Measurements from ENCODE around the gene RPS15.

Gene RPS15

DNA sequence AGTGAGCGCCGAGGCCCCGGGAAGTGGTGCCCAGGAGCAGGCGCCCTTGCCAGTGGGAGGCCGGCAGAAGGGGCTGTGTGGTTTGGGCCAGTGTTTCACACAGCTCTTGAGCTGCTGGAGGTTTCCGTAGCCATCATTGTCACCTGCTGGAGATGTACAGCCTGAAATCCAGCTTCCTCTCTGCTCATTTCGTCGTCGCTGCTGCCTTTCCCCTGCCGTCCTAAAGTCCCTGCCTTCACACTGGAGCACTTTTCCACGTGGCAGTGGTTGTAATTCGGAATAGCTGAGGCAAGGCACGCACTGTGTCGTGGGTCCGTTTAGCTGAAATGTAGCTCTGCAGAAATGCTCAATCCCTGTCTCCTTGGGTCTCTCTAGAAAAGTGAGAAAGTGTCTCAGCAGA is 17.6 kb upstream of the RPS15 start:
- DNase-seq = no peak

DNA sequence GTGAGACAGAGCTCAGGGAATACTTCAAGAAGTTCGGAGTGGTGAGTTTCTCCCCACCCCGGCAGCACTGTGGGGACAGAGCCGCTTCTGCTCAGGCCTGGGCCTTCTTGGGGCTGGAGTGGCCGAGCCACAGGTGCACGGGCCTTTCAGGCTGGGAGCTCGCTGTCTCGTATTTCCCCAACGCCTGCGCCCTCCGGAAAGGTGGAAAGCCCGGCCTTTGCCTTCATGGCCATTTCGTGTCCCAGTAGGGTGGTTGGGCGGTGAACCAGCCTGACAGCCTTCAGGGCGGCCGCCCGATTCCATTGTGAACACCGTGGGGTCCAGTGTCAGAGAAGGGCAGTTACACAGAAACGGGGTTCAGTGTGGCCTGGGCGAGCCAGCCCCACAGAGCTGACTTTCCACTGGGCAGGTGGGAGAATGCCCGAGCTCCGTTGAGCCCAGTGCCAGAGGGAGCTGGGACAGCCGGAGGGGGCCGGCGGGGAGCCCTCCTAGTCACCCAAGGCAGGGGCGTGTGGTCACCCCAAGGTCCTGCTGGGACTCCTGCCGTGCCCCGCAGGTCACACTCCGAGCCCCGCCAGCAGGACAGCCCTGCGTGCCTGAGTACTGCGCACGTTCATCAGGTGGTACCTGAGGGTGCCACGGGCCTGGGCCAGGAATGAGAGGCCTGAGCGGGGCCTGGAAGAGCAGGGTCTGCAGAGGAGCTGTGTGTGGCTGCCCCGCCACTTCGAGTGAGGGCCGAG is 16.8 kb upstream of the RPS15 start:
- DNase-seq = no peak

DNA sequence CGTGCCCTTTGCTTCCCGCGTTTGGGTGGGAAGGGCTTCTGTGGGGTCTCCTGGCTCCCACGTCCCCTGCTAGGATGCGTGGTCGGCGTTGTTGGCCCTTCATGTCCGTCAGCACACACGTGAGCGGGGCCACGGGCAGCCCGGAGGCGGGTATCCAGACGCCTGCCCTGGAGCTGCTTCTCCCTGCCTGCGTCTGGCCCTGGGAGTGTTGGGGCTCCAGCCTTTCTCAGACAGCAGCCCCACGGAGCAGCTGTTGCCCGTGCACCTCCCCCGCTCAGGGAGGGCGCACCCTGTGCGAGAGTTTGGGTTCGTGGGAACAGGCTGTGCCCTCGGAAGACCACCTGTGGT is 16.3 kb upstream of the RPS15 start:
- DNase-seq = no peak

DNA sequence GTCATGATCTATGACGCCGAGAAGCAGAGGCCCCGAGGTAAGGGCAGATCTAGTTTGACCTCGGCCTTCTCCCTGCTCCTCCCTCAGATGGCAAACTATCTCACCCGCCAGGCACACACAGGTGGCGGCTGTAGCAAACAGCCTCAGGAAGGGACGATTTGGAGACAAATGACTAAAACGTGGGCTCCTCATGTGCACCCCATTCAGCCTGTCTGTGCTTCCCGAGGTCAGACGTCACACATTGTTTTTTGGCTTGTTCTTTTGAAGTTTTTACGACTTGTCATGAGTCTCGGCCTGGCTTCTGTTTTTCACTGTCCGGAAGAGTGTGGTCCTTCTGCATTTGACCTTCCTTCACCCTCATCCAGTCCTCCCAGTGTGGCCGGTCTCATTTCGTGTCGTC is 15.8 kb upstream of the RPS15 start:
- DNase-seq = no peak

DNA sequence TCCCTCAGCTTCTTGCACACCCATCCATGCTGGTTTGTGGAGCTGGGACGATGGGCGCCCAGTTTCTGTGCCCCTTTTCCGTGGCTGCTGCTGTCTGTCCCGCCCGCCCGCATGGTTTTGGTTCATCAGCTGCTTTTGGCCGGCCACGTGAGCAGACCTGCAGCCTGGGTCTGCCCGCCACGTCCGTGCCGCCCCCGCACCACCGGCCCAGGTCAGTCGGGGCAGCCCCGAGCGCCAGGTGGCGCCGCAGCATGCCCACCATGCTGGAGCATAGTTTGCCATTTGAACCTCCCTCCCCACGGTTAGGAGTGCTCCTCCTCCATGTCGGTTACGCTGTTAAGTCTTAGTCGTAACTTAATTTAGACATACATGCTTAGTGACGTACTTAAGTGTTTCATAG is 15.3 kb upstream of the RPS15 start:
- no peak for DNase-seq

DNA sequence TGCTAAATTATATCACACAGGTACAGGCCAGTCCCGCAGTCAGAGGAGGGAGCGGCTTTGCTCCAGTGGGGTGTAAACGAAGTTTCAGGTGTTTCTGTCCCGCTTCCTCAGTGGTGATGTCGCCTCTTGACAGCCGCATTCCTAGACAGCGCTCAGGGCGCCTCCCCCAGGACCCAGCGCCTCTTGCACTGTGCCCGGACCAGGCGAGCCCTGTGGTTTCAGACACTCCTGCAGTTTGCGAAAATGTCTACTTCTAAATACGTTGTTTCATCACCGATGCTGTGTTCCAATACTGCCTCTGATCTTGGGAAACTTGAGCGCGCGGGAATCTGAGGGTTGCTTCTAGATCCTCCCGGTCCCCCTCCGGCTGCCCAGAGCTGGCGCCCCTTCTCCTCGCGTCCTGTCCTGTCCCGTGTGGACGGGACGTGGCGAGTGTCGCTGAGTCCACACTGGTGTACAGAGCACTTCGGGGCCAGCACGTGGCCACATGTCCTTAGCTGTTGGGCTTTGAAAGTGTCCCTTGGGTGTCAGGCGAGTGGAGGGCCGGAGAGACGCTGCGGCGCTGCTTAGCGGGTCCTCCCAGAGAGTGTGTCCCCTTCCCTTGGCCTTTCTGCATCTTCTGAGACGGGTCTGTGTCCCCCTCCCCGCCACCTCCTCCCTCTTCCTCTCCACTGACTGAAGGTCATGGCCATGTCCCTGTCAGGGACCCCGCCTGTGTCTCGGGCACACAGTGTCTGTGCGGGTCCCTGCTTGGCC is 14.6 kb upstream of the RPS15 start:
- DNase-seq = no peak

DNA sequence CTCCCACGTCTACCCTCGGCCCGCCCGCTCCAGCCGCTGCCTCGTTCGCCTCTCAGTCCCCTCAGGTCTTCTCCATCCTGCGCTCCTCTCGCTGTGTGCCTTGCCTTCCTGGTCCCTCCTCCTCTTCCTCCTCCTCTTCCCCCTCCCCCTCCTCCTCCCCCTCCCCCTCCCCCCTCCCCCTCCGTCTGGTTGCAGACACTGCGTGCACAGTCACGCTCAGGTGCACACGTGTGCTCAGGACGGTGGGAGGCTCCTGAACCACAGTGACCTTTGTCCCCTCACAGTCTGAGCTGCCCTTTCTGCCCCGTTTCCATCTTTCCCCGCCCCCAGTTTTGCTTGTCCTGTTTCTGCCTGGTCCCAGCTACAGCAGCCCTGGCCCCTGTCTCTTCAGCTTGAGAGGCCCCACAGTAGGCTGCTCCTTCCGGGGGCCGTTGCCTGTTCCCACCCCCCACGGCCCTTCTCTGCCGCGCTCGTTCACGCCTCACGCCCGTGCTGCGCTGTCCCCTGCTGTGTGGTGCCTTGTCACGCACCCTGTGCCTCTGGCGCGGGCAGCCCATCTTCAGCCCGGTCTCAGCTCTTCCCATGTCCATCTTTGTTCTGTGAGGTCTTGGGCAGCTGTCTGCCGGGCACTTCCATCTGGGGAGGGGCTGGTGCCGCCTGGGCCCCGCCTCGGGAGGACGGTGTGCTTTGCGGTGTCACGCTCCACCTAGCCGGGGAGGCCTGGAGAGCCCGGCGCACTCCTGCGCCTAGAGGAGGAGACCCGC is 13.8 kb upstream of the RPS15 start:
- no peak for DNase-seq

DNA sequence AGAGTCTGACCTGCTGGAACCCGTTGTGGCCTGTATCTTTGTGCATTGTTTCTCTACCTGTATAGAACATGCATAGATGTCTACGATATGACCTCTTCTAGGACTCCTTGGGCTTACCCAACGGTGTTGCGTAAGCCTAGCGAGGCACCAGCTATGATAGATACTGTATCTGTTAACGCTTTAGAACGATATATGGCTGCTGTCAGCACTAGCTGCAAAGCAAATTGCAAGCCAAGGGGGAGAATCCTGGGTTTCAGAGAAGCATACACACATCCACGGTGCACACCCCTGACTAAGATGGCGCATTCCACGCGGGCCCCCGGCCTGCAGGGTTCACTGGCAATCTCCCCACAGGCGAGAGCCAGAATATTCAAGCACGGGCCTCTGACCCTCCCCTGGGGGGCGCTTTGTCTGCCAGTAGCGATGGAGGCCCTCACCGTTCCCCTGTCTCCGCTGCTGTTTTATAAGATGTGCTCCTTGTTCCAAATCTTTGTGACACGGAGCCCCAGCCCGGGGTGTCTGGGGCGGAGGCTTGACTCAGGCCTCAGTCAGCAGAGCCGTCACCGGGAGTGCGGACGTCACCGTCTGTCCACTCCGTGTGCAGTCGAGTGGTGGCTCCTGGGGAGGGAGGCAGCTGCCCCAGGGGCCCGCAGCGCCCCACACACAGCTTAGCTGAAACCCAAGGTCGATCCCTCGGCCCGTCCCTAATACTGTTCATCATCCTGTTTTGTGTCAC is 12.9 kb upstream of the RPS15 start:
- no peak for DNase-seq

DNA sequence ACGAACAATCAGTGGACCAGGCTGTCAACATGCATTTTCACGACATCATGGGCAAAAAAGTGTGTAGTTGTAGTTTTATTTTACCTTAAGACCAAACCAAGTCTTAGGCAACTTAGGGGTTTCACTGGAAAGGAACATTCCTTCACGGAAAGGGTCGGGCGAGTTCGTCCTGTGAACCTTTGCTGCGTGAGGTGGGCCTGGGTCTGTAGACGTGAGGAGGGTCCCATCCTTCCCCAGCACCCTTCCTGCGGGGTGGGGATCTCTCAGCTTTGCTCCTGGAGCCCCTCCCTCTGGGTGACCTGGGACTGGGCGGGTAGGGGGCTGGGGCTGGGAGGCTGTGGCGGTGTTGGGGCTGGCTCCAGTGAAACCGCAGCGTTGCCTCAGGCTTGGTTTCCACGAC is 12.3 kb upstream of the RPS15 start:
- no peak for DNase-seq

DNA sequence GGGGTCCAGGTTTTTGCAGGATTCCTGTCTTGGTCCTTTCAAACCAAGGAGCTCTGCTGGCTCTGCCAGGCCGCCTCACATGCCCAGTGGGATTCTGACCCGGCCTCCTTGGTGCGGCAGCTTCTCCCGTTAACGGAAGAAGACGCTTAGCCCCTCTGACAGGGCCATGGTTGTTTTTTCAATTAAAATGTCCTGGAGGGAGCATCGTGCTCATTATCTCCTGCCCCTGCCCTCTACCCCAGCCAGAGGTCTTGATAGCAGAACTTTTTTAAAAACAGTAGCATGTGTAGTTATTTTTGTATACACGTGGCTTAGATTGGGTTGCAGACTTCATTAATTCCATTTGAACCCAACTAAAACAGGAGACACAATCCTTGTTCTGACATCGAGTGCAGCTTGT is 11.5 kb upstream of the RPS15 start:
- no peak for DNase-seq

DNA sequence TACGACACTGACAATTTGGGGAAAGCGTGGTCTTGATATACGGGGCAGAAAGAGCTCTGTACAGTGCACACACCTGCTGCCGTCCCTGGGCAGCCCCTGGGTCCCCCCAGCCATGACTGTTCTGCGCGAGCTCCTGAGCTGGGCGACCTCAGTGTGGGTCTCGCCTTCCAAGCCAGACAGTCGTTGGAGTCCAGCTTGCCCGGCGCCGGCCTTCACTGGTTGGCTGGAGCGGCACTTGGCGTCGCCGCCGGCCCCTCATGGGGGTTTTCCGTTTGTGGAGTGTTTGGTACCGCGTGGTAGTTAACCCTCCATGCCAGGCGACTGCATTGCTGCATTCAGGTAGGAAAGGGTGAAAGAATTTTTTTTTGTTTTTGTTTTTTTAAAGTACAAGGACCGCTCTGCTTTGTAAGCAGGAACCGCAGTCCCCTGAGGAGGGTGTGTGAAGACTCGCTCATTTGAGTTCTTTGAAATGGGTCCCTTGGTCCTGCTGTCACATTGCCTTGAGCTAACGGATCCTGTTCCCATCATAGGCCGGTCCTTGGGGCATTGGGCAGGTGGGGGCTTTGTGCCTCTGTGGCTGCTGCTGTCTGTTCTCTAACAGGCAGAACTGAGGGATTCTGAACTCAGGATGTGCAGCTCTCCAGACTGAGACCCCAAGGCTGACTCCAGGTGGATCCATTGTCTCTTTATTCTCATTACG is 10.8 kb upstream of the RPS15 start:
- no peak for DNase-seq

DNA sequence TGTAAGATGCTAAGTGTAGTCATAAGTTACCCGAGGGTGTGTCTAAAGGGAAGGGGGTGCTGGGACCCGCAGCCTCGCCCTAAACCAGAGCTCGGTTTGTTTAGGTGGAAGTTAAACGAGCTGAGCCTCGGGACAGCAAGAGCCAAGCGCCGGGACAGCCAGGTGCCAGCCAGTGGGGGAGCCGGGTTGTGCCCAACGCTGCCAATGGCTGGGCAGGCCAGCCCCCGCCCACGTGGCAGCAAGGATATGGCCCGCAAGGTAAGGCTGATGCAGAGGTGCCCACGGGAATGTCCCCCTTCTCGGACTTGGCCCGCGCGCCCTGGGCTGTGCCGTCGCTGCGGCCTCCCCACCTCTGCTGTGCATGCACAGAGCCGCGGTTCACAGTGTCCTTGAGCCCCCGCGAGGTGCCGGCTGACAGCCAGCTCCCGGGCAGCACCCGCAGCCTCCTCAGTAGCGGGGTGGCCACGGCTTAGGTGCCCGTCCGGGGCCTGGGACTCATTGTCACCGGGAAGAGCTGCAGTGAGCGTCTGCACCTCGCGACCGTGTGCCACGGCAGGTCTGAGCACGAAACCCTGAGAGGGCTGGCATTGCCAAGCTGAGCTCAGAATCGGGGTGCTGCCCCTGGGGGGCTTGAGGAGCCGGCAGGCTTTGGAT is 9.3 kb upstream of the RPS15 start:
- DNase-seq = no peak

DNA sequence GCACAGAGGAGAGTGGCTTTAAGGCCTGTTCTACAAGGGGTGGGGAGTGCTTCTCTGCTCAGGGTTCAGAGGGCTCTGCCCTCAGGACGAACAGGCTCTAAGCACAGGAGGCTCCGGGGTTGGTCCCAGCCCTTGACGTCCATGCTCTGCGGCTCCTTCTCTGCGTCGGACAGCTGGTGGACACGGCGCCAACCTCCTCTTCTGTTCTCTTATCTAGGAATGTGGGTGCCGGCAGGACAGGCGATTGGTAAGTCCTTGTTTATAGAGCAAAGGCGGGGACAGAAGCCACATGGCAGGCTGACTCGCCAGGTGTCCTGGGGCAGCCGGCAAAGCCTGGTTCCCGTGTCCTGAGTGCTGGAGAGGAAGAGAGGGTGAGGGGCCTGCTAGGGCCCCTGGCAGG is 8.4 kb upstream of the RPS15 start:
- DNase-seq = no peak

DNA sequence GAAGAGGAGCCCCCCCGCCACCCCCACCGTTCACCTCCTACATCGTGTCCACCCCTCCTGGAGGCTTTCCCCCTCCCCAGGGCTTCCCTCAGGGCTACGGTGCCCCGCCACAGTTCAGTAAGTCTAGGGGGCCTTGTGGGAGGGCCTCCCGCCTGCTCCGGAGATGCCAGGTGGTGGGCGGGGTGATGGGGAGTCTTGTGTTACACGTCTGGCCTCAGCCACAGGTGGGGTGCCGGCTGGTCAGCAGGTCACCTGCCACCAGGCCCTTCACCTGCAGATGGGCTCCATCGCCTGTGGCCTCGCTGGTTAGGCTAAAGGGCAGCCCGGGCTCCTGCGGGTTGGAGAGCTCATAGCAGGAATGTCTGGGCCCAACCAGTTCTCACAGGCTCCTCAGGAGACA is 8.0 kb upstream of the RPS15 start:
- no peak for DNase-seq

DNA sequence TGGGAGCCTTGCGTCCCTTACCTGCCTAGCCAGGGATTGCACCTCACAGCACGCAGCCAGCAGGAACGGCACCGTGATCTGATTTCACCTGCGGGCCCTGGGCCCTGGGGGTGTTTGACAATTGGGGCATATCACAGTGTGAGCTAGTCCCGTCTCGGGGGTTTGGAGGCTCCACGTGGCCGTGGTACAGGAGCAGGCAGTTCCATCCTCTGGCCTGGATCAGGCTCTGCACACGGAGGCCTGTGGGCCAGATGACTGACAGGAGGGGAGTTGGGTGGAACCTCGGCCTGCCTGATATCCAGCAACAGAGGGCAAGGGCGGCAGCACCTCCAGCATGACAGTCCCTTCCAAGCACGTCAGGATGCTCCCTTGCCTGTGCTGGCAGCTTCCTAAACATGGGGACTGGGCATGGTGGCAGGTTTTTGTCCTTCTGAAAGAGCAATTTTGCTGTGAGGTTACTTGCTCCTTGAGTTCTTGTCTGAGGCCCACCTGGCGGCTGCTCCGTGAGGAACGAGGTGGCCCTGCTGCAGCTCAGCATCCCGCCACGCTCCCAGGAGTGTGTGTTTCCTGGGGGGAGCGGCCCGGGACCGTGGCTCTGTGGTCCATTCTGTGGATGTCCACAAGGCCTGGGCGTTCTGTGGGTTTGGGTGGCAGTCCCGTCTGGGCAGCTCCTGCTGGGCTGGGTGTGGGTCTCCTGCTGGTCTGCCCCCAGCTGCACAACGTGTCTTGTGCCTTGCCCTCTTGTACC is 6.3 kb upstream of the RPS15 start:
- no peak for DNase-seq

DNA sequence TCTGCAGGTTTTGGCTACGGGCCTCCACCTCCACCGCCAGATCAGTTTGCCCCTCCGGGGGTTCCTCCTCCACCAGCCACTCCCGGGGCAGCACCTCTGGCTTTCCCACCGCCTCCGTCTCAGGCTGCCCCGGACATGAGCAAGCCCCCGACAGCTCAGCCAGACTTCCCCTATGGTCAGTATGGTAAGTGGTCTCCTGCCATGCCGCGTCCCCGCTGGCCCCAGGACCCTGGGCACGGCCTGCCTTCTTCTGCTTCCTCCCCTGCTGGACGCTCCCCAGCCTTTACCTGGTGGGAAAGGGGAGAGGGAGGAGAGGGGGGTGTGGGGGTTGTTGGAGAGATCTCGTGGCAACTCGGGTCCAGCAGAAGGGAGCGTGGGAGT is 5.7 kb upstream of the RPS15 start:
- DNase-seq = no peak

DNA sequence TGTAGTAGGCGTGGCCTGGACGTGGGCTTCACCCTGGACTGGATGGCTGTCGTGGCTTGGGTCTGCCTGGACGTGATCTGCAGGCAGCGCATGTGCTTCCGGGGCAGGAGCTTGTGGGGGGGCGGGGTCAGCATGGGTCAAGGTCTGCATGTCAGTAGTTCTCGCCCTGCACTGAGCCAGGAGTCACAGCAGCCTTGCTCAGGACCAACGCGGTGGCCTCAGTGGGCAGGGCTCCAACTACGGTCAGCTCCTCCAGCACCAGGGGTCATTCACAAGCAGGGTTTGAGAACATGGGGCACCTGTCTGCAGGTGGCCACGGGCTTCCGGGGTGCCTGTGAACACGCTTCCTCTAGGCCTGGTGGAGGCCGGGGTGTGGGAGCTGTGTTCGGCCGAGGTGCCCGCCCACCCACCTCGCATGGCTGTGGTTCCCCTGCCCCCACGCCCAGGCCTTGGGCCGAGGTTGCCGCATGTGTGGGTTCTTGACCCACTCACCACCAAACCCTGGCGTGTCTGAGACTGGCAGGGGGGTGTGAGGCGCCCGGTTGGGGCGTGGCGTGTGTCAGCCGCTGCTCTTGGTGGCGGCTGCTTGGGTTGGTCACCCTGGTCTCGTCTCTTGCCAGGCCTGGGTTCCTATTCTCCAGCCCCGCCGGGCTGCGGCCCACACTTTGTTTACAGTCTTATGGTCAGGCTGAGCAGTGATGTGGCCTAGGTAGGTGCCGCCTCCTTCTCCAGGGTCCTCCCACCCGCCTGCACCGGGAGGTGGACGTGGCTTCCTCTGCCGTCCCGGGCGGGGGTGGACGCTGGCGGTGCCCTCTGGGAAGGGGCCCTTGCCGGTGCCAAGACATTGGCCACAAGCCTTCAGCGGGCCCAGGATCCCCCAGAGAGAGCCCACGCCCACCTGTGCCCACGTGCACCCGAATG is 4.8 kb upstream of the RPS15 start:
- no peak for DNase-seq

DNA sequence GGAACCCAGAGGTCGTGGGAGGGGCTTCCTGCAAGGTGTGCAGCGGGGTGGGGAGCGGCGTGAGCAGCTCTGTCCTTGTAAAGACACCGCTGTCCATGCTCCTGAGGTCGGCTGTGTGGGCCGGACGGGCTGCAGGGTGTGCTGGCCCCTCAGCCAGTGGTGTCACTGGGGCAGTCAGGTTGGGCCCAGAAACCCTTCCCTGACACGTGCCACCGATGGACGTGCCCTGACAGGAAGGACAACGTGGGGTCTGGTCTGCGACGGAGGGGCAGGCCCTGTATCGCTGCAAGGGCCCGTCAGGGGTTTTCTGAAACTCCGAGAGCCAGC is 4.2 kb upstream of the RPS15 start:
- DNase-seq = no peak

DNA sequence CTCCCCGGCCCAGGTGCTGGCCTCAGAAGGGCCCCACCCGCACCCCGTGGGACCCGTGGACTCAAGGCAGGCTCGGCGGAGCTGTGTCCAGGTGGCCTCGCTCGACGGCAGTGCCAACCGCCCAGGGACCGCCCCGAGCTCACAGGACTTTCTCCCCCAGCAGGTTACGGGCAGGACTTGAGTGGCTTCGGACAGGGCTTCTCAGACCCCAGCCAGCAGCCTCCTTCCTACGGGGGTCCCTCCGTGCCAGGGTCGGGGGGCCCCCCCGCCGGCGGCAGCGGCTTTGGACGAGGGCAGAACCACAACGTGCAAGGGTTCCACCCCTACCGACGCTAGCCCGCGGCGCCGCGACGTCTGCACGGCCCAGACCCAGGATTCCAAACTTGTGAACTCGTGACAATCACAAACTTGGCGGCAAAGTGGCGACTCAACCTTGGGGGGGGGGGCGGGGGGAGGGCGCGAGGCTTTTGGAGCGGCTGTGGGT is 3.6 kb upstream of the RPS15 start:
- DNase-seq = no peak

DNA sequence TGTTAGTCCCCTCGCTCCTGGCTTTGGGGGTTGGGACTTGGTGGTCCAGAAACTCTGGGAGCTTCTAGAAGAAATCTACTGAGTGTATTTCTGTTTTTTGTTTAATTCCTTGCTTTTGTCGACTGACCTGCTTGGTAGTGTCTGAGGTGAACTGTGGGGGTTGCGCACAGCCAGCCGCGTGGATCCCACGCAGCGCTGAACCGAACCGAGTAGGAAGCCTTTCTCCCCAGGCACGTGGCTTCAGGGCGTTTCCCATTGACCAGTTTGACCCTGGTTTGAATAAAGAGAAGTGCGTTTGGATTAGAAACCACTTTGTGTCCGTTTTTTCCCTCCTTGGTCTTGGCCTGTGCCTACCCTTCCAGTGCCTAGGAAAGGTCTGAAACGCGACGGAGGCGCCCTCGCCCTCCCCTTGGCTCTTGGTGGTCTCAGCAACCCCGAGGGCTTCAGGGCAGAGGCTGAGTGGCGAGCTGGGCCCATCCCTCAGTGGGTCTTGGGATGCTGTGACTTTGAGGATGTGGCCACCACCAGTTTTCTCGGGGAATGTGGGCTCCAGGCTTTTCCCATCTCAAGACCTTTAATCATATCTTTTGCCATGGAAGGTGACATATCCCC is 2.7 kb upstream of the RPS15 start:
- no peak for DNase-seq
